Measurements from ENCODE around the gene SLC2A13. TPM values are rescaled to one million over a fixed set of nuclear protein-coding genes. Genes with fewer than 3 reads are reported as not detected.

Gene SLC2A13
- total RNA-seq, 1 experiment from 2014 or later, result 7.0 TPM

GRCh38 chr12:39798977-39799376 is 306.9 kb downstream of the SLC2A13 start:
- no peak for DNase-seq
- no CpG with 5 or more reads among the region's 4 CpGs for WGBS (ENCODE audit: extremely low coverage, insufficient read length, low lambda C conversion rate)
- no peak overlapping the region for H2BK20ac ChIP-seq (ENCODE audit: low read depth, low read length, poor library complexity, severe bottlenecking)
- no peak overlapping the region for H2BK120ac ChIP-seq (ENCODE audit: low read depth, low read length, poor library complexity, severe bottlenecking)
- no peak overlapping the region for H2BK5ac ChIP-seq (ENCODE audit: insufficient read length, low read length)
- H4K8ac ChIP-seq (replicated peaks; ENCODE audit: insufficient read length, low read depth, low read length), result no peak overlapping the region
- no peaks in the 10 kb centered on the region for H3K23me2 ChIP-seq (ENCODE audit: insufficient read length, low read depth, low read length, poor library complexity, severe bottlenecking)
- no peak overlapping the region for H3K14ac ChIP-seq (ENCODE audit: insufficient read depth, low read length)
- H3K18ac ChIP-seq (ENCODE audit: insufficient read length, low read depth, low read length), result no peak overlapping the region
- H3K9ac ChIP-seq (ENCODE audit: extremely low read depth, insufficient read length, low read length), result no peak overlapping the region
- H3K56ac ChIP-seq (ENCODE audit: insufficient read length, low read depth, low read length), result no peak overlapping the region
- H4K20me1 ChIP-seq (ENCODE audit: control insufficient read depth, insufficient read depth, insufficient read length), result no peaks in the 10 kb centered on the region
- H2BK15ac ChIP-seq (ENCODE audit: low read depth, low read length), result no peak overlapping the region
- 0 out of 7 replicates have a peak, but pooled peaks cover 0 to 2% (median 0%) of the 10 kb centered on the region in 3 experiments for H3K36me3 Mint-ChIP-seq (ENCODE audit: insufficient read depth in 1 of 3, low read depth in 3 of 3)
- H3K9me3 ChIP-seq (ENCODE audit: control insufficient read depth, low read depth, low read length), result no peaks in the 10 kb centered on the region
- H3K79me1 ChIP-seq (ENCODE audit: insufficient read depth, low read depth, low read length, poor library complexity, severe bottlenecking), result no peaks in the 10 kb centered on the region
- no peaks in the 10 kb centered on the region for H3K4me1 Mint-ChIP-seq
- H3K27me3 ChIP-seq (ENCODE audit: insufficient read depth, low read length), result no peaks in the 10 kb centered on the region
- no peaks in the 10 kb centered on the region for H3K79me2 ChIP-seq (ENCODE audit: insufficient read depth, low read length)
- H4K91ac ChIP-seq (ENCODE audit: insufficient read length, low read depth, low read length), result no peak overlapping the region
- H3K23ac ChIP-seq (ENCODE audit: insufficient read length, low read depth, low read length), result no peak overlapping the region
- H3K27me3 Mint-ChIP-seq (ENCODE audit: low read depth), result no peaks in the 10 kb centered on the region
- H3K4me3 Mint-ChIP-seq, result no peak overlapping the region
- H2AK5ac ChIP-seq (ENCODE audit: insufficient read length, low read length), result no peak overlapping the region
- H3K9me3 Mint-ChIP-seq, result peaks cover 0 to 2% of the 10 kb centered on the region in 2 experiments; a peak in 2 of 5 replicates
- no peak overlapping the region for H3K4ac ChIP-seq (ENCODE audit: low read depth, low read length)
- no peak overlapping the region for H3K4me2 ChIP-seq (ENCODE audit: insufficient read depth, insufficient read length, low read length)
- no peak overlapping the region for H4K5ac ChIP-seq (ENCODE audit: insufficient read length, low read depth, low read length)
- no peak overlapping the region; a peak in 1 of 7 replicates for H3K27ac Mint-ChIP-seq
- H3T11ph ChIP-seq (ENCODE audit: low read length), result no peak overlapping the region
- no peak for TF ChIP-seq CTCF (conservative IDR thresholded peaks at IDR 0.05)
- no peak overlapping the region for H3K27ac ChIP-seq (ENCODE audit: insufficient read length, low read depth, low read length)
- H3K4me1 ChIP-seq (ENCODE audit: insufficient read depth, low read length), result no peaks in the 10 kb centered on the region
- H2BK12ac ChIP-seq (ENCODE audit: insufficient read length, low read depth, low read length), result no peak overlapping the region
- H2AFZ ChIP-seq (ENCODE audit: low read length), result no peak overlapping the region
